Ishikawa (cell line): ENCODE results near the gene HEMK1.

Source experiments
- CEBPB ChIP-seq: IDR thresholded peaks from 2 replicates; pipeline ENCODE4 v1.6.1; 2012
- CREB1 ChIP-seq: IDR thresholded peaks from 2 replicates; pipeline ENCODE4 v1.6.1; 2012; ENCODE audit warnings: low read depth
- EGR1 ChIP-seq: IDR thresholded peaks from 2 replicates; pipeline ENCODE4 v1.6.1; 2012
- EP300 ChIP-seq: IDR thresholded peaks from 2 replicates; pipeline ENCODE4 v1.6.1; 2012; ENCODE audit warnings: borderline replicate concordance
- RAD21 ChIP-seq: IDR thresholded peaks from 2 replicates; pipeline ENCODE4 v1.6.1; 2012; ENCODE audit warnings: low read depth
- TAF1 ChIP-seq: IDR thresholded peaks from 2 replicates; pipeline ENCODE4 v1.6.1; 2012; ENCODE audit warnings: low read depth, mild to moderate bottlenecking
- TEAD4 ChIP-seq: IDR thresholded peaks from 2 replicates; pipeline ENCODE4 v1.6.1; 2012
- YY1 ChIP-seq: IDR thresholded peaks from 2 replicates; pipeline ENCODE4 v1.6.1; 2012; ENCODE audit warnings: low read depth
- TF ChIP-seq, protein P1 (sequence below): IDR thresholded peaks from 2 replicates; pipeline ENCODE4 v1.6.1; 2012
- TF ChIP-seq, protein P2 (sequence below): IDR thresholded peaks from 2 replicates; pipeline ENCODE4 v1.6.1; 2012
- TF ChIP-seq, protein P3 (sequence below): IDR thresholded peaks from 2 replicates; pipeline ENCODE4 v1.6.1; 2012; ENCODE audit warnings: low read depth, mild to moderate bottlenecking

DNA sequence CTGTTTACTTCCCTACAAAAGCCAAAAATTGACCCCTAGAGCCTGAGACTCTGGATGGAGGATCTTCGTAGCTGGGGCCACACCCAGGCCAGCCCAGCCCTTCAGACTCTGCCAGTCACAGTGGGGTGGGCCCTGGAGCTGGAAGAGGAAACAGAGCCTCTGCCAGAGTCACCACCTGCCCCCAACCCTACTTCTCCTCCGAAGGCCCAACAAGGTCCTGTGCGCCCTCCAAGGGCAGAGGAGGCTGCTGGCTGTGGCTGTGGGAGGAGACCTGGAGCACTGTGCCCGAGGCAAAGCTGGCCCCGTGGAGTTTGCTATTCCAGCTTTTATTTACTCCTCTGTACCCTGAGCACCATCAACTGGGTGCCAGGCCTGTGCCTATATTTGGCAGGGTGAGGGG, 23.2 kb downstream of the HEMK1 start:
- no peak for TF ChIP-seq TAF1
- no peak for TF ChIP-seq CEBPB
- TF ChIP-seq, protein P1, sequence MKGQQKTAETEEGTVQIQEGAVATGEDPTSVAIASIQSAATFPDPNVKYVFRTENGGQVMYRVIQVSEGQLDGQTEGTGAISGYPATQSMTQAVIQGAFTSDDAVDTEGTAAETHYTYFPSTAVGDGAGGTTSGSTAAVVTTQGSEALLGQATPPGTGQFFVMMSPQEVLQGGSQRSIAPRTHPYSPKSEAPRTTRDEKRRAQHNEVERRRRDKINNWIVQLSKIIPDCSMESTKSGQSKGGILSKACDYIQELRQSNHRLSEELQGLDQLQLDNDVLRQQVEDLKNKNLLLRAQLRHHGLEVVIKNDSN = no peak
- no peak for TF ChIP-seq EP300
- TF ChIP-seq, protein P2, sequence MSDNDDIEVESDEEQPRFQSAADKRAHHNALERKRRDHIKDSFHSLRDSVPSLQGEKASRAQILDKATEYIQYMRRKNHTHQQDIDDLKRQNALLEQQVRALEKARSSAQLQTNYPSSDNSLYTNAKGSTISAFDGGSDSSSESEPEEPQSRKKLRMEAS = no peak
- TF ChIP-seq, protein P3, sequence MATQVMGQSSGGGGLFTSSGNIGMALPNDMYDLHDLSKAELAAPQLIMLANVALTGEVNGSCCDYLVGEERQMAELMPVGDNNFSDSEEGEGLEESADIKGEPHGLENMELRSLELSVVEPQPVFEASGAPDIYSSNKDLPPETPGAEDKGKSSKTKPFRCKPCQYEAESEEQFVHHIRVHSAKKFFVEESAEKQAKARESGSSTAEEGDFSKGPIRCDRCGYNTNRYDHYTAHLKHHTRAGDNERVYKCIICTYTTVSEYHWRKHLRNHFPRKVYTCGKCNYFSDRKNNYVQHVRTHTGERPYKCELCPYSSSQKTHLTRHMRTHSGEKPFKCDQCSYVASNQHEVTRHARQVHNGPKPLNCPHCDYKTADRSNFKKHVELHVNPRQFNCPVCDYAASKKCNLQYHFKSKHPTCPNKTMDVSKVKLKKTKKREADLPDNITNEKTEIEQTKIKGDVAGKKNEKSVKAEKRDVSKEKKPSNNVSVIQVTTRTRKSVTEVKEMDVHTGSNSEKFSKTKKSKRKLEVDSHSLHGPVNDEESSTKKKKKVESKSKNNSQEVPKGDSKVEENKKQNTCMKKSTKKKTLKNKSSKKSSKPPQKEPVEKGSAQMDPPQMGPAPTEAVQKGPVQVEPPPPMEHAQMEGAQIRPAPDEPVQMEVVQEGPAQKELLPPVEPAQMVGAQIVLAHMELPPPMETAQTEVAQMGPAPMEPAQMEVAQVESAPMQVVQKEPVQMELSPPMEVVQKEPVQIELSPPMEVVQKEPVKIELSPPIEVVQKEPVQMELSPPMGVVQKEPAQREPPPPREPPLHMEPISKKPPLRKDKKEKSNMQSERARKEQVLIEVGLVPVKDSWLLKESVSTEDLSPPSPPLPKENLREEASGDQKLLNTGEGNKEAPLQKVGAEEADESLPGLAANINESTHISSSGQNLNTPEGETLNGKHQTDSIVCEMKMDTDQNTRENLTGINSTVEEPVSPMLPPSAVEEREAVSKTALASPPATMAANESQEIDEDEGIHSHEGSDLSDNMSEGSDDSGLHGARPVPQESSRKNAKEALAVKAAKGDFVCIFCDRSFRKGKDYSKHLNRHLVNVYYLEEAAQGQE = no peak
- TF ChIP-seq RAD21 = no peak
- TF ChIP-seq EGR1 = no peak
- TF ChIP-seq YY1 = no peak
- TF ChIP-seq TEAD4 = no peak
- no peak for TF ChIP-seq CREB1
